PC-9 (cell line): Measurements from ENCODE around the gene GYG1. TPM values are rescaled to one million over a fixed set of nuclear protein-coding genes. Genes with fewer than 3 reads are reported as not detected.

Experiments
- BruUV-seq: library from RNA; stranded (reverse); fragments of 400-500 nt; replicated peaks from 2 replicates; lab custom pipeline; 2021; lab: Mats Ljungman, UMichigan
- CTCF ChIA-PET: fragments of 300-600 bp; sonication (Branson Sonifier 250); formaldehyde crosslinking; loops from one replicate; lab custom pipeline; 2022; ENCODE audit warnings: antibody characterized with exemption; lab: Charles Lee
- POLR2A ChIA-PET: fragments of 300-600 bp; sonication (Branson Sonifier 250); formaldehyde crosslinking; loops from one replicate; lab custom pipeline; 2022; ENCODE audit warnings: antibody characterized with exemption; ENCODE audit not compliant: unreplicated experiment; lab: Charles Lee
- DNase-seq, 2 experiments: peaks; one replicate each; pipeline versions ENCODE4 v3.0.0 to v3.0.0-alpha.2; 2015 to 2022; ENCODE audit warnings: mixed read lengths in 1 of 2
- H2AFZ ChIP-seq: fragments of 200-600 bp; sonication (generic); 2 replicates; pipeline ENCODE4 v1.8.1; 2017; ENCODE audit warnings: antibody characterized with exemption
- H3F3A ChIP-seq: fragments of 200-600 bp; sonication (generic); 2 replicates; pipeline ENCODE4 v1.8.1; 2017; ENCODE audit warnings: antibody characterized with exemption, mild to moderate bottlenecking, low read depth; ENCODE audit not compliant: insufficient read depth
- H3K27ac ChIP-seq: fragments of 200-600 bp; sonication (generic); 2 replicates; pipeline ENCODE4 v1.6.1; 2016; ENCODE audit warnings: mixed run types
- H3K27me3 ChIP-seq: fragments of 200-600 bp; sonication (generic); 2 replicates; pipeline ENCODE4 v1.6.1; 2016; ENCODE audit warnings: low read depth, mixed run types; ENCODE audit not compliant: insufficient read depth
- H3K36me3 ChIP-seq: fragments of 200-600 bp; sonication (generic); 2 replicates; pipeline ENCODE4 v1.6.1; 2016; ENCODE audit warnings: low read depth, mixed run types
- H3K4me1 ChIP-seq: fragments of 200-600 bp; sonication (generic); replicated peaks from 2 replicates; pipeline ENCODE4 v1.6.1; 2016; ENCODE audit warnings: mixed run types; ENCODE audit not compliant: insufficient read depth
- H3K4me2 ChIP-seq: fragments of 200-600 bp; sonication (generic); 2 replicates; pipeline ENCODE4 v1.6.1; 2017; ENCODE audit warnings: mixed run types
- H3K4me3 ChIP-seq: fragments of 200-600 bp; sonication (generic); 2 replicates; pipeline ENCODE4 v1.6.1; 2016; ENCODE audit warnings: mixed run types
- H3K79me2 ChIP-seq: fragments of 200-600 bp; sonication (generic); 2 replicates; pipeline ENCODE4 v1.6.1; 2017; ENCODE audit warnings: low read depth, mixed run types
- H3K9me2 ChIP-seq: fragments of 200-600 bp; sonication (generic); 2 replicates; pipeline ENCODE4 v1.8.1; 2017; ENCODE audit warnings: mild to moderate bottlenecking; ENCODE audit not compliant: insufficient read depth
- H3K9me3 ChIP-seq: fragments of 200-600 bp; sonication (generic); 2 replicates; pipeline ENCODE4 v1.8.1; 2016; ENCODE audit warnings: low read depth; ENCODE audit not compliant: insufficient read depth
- H4K20me1 ChIP-seq: fragments of 200-600 bp; sonication (generic); 2 replicates; pipeline ENCODE4 v1.8.1; 2017; ENCODE audit not compliant: insufficient read depth
- CTCF ChIP-seq: fragments of 200-600 bp; sonication (generic); conservative IDR thresholded peaks from 2 replicates; pipeline ENCODE4 v1.6.1; 2017; ENCODE audit warnings: mixed run types, antibody characterized with exemption, mild to moderate bottlenecking, moderate library complexity
- EZH2 ChIP-seq: fragments of 200-600 bp; sonication (generic); IDR thresholded peaks from 2 replicates; pipeline ENCODE4 v1.8.0; 2017; ENCODE audit warnings: antibody characterized with exemption, low read depth
- intact Hi-C: fragments of 100-400 bp; cut with micrococcal nuclease; formaldehyde crosslinking; loops from one replicate; pipeline ENCODE4 v1.10.0; 2022; ENCODE audit not compliant: unreplicated experiment
- total RNA-seq: library from RNA; stranded (reverse); gene quantifications from 2 replicates; pipeline ENCODE4 v1.2.3, GENCODE V29; 2021

GYG1 gene
- total RNA-seq, 1 experiment from 2014 or later = 16.5 TPM

- no peak overlapping the region for H3K27ac ChIP-seq
- H3K4me2 ChIP-seq = no peak overlapping the region
- no peaks in the 10 kb centered on the region for H4K20me1 ChIP-seq
- ChIA-PET CTCF (interaction anchor here (0.6 to 0.9 kb wide), 3 partner anchors 167 to 412 kb away, joined by 3 to 16 read pairs (median 3); no protein-coding TSS in a partner anchor), POLR2A (interaction anchor here (0.5 kb wide), 1 partner anchor 580 kb away, joined by 4 read pairs; no protein-coding TSS in a partner anchor)
- H3K9me3 ChIP-seq = no peaks in the 10 kb centered on the region
- no peak overlapping the region for H3K4me3 ChIP-seq
- TF ChIP-seq EZH2 = no peak
- TF ChIP-seq CTCF = no peak
- intact Hi-C loops = no loop called here
- no peaks in the 10 kb centered on the region for H3K27me3 ChIP-seq
- H2AFZ ChIP-seq = no peak overlapping the region
- no TSS peak for BruUV-seq
- H3K79me2 ChIP-seq = no peaks in the 10 kb centered on the region
- no peak for DNase-seq
- H3K36me3 ChIP-seq = no peaks in the 10 kb centered on the region
- H3F3A ChIP-seq = no peaks in the 10 kb centered on the region
- H3K9me2 ChIP-seq = no peaks in the 10 kb centered on the region
- peaks cover 7% of the 10 kb centered on the region; the same call in 1 of the 2 replicates for H3K4me1 ChIP-seq
Measured at GRCh38 chr3:148953094-148953493, 38.2 kb upstream of the GYG1 start.

- TF ChIP-seq CTCF = no peak
- no peak for TF ChIP-seq EZH2
- no TSS peak for BruUV-seq
- Histone ChIP-seq H3K4me3 (no peak overlapping the region), H3K9me2 (no peaks in the 10 kb centered on the region), H3F3A (no peaks in the 10 kb centered on the region), H3K9me3 (no peaks in the 10 kb centered on the region), H2AFZ (no peak overlapping the region), H3K36me3 (no peaks in the 10 kb centered on the region), H3K79me2 (no peaks in the 10 kb centered on the region), H3K27ac (no peak overlapping the region), H3K4me2 (peak overlapping the region; percentile 49; the same call in 1 of the 2 replicates), H3K27me3 (no peaks in the 10 kb centered on the region), H3K4me1 (peaks cover 7% of the 10 kb centered on the region; the same call in 1 of the 2 replicates), H4K20me1 (no peaks in the 10 kb centered on the region)
- POLR2A ChIA-PET = interaction anchor here (0.5 to 0.7 kb wide), 7 partner anchors 123 to 969 kb away, joined by 3 to 16 read pairs (median 4); partner anchors contain the start of gene WWTR1
- peak in 1 of 2 experiments; percentile 43 for DNase-seq
- CTCF ChIA-PET = interaction anchor here (0.6 to 1.7 kb wide), 19 partner anchors 9 to 1467 kb away, joined by 3 to 31 read pairs (median 4); partner anchors contain the start of gene HPS3
- intact Hi-C loops = loop anchor here (1.0 to 5.0 kb wide), 5 partner anchors 166 to 552 kb away; no protein-coding TSS in a partner anchor
Measured at GRCh38 chr3:148954981-148955380, 36.4 kb upstream of the GYG1 start.

- no peaks in the 10 kb centered on the region for H3K79me2 ChIP-seq
- ChIA-PET CTCF (interaction anchor here (0.6 to 1.7 kb wide), 46 partner anchors 9 to 1466 kb away, joined by 3 to 31 read pairs (median 5); partner anchors contain the start of gene HPS3), POLR2A (interaction anchor here (0.5 to 0.8 kb wide), 14 partner anchors 87 to 1014 kb away, joined by 3 to 19 read pairs (median 6); partner anchors contain the start of gene WWTR1)
- no peaks in the 10 kb centered on the region for H3F3A ChIP-seq
- H4K20me1 ChIP-seq = no peaks in the 10 kb centered on the region
- TF ChIP-seq EZH2 = no peak
- TF ChIP-seq CTCF = peak; percentile 72
- no peak overlapping the region for H2AFZ ChIP-seq
- no peaks in the 10 kb centered on the region for H3K36me3 ChIP-seq
- no peaks in the 10 kb centered on the region for H3K9me3 ChIP-seq
- H3K9me2 ChIP-seq = no peaks in the 10 kb centered on the region
- peak overlapping the region; percentile 49; the same call in 1 of the 2 replicates for H3K4me2 ChIP-seq
- intact Hi-C loops = loop anchor here (1.0 to 5.0 kb wide), 5 partner anchors 165 to 552 kb away; no protein-coding TSS in a partner anchor
- H3K27ac ChIP-seq = peak overlapping the region; percentile 28; the same call in 1 of the 2 replicates
- BruUV-seq = no TSS peak
- H3K4me1 ChIP-seq = peaks cover 7% of the 10 kb centered on the region; the same call in 1 of the 2 replicates
- no peaks in the 10 kb centered on the region for H3K27me3 ChIP-seq
- DNase-seq = peak; percentile 50 to 80
- H3K4me3 ChIP-seq = no peak overlapping the region
Measured at GRCh38 chr3:148955544-148956346, 35.6 kb upstream of the GYG1 start.
